HG03342 (cell line): ENCODE measurements around the gene HEMK1.

Experiments used
- ATAC-seq: cut with Tn5 transposase; IDR thresholded peaks from one replicate; pipeline ENCODE4 v1.9.1; 2021; ENCODE audit warnings: mild to moderate bottlenecking, moderate library complexity; ENCODE audit not compliant: unreplicated experiment

The HEMK1 gene

DNA sequence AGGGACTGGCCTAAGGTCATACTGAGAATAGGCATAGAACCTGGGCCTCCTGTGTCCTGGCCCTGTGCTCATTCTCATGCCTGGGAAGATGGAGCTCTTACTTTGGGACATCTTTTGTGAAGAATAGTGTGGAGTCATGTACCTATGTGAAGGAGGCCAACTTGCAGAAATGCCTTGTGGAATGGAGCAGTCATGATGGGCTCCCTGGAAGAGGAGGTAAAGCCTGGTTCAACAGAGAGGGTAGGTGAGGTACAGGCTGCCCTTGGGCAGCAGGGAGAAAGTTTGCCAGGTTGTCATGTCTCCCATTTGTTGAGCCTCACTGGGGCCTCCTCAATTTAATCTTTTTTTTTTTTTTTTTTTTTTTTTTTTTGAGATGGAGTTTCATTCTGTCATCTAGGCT, 65.7 kb downstream of the HEMK1 start:
- ATAC-seq: no peak

DNA sequence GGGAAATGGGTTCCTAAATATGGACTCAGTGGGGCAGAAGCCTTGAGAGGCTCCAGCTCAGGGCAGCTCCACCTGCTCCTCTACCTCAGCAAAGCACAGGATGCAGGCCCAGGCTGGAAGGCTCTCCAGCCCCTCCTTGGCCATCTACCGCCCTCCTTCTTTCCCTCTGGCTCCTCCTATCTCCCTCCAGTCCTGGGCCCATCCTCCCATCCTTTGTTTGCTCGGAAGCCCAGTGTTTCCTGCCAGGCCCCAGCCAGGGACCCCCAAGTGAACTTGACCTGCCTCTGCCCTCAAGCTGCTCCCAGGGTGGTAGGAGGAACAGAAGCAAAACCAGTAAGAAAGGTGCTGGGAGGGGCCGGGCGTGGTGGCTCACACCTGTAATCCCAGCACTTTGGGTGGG, 67.7 kb downstream of the HEMK1 start:
- no peak for ATAC-seq

DNA sequence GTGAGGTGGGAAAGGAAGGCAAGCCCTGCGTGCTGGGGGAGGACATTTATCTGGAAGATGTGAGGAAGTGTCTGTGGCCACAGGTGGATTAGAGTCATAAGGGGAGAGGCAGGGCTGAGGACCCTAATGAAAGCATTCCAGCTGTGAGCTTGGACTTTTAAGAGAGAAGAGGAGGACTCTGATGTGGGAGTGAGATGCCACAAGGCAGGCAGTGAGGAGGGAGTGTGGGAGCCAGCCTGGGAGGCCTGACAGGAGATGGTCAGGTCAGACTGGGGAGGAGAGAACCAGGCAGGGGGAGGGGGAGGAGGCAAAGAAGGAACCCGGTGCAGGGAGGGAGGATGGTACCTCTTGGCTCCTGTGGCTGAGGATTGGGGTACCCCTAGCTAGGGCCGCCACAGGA, 68.6 kb downstream of the HEMK1 start:
- no peak for ATAC-seq

- no peak for ATAC-seq
Observed at GRCh38 chr3:50639055-50639494, 69.8 kb downstream of the HEMK1 start.

GRCh38 chr3:50642382-50642781, 73.1 kb downstream of the HEMK1 start:
- no peak for ATAC-seq

DNA sequence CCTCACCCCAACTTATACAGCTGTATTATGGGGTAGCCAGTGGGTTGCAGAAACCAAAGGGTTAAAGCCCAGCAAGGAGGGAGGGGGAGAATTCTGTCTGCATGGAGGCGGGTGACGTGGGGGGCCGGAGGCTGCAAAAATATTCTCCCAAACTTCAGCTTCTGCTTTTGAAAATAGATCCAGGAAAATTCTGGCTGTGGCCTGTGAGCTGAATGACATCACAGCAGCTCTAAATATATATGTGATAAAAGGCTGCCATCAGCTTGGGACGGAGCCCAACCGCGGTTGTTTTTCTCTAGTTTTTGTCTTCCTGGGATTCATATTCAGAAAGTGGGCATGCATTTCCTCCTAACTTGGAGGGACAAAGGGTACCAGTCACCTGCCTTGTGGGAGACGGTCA, 75.2 kb downstream of the HEMK1 start:
- ATAC-seq: no peak

GRCh38 chr3:50645378-50645777, 76.1 kb downstream of the HEMK1 start:
- ATAC-seq: no peak
